ENCODE data around the gene PPP2R5B. TPM values are rescaled to one million over a fixed set of nuclear protein-coding genes. Genes with fewer than 3 reads are reported as not detected.
"Not testable (repeated sequence)": the region's sequence is repeated elsewhere in the genome, so short reads cannot be mapped to it uniquely, and the experiment has no call there.

The PPP2R5B gene
- total RNA-seq, 2 experiments from 2014 or later, result 20.2 to 21.2 TPM

DNA sequence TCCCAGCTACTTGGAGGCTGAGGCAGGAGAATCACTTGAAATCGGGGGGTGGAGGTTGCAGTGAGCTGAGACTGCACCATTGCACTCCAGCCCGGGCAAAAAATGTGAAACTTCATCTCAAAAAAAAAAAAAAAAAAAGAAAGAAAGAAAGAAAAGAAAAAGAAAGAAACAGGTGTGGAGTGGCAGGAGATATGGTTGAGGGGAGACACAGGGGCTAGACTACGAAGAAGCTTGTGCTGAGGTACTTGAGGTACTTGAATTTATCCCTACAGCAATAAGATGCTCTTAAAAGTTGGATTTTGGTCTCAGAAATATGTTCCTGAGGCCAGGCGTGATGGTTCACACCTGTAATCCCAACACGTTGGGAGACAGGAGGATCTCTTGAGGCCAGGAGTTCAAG lies 49.6 kb downstream of the PPP2R5B start:
- no peak overlapping the region for H3K4me3 Mint-ChIP-seq
- DNase-seq (no peak), ATAC-seq (no peak)
- peaks cover 2% of the 10 kb centered on the region for H3K27me3 Mint-ChIP-seq
- CTCF ChIA-PET, result interaction anchor here (0.9 kb wide), 1 partner anchor 341 kb away, joined by 3 read pairs; no protein-coding TSS in a partner anchor
- POLR2A ChIA-PET, result interaction anchor here (0.6 kb wide), 1 partner anchor 129 kb away, joined by 3 read pairs; no protein-coding TSS in a partner anchor
- peaks cover 27% of the 10 kb centered on the region for H3K4me1 Mint-ChIP-seq (ENCODE audit: low read depth)
- H3K36me3 Mint-ChIP-seq (ENCODE audit: low read depth), result peaks cover 2% of the 10 kb centered on the region
- intact Hi-C loops (cut with micrococcal nuclease), result no loop called here
- TF ChIP-seq CTCF (IDR thresholded peaks at IDR 0.05), result no peak
- no peaks in the 10 kb centered on the region for H3K9me3 Mint-ChIP-seq
- H3K27ac Mint-ChIP-seq, result no peak overlapping the region

DNA sequence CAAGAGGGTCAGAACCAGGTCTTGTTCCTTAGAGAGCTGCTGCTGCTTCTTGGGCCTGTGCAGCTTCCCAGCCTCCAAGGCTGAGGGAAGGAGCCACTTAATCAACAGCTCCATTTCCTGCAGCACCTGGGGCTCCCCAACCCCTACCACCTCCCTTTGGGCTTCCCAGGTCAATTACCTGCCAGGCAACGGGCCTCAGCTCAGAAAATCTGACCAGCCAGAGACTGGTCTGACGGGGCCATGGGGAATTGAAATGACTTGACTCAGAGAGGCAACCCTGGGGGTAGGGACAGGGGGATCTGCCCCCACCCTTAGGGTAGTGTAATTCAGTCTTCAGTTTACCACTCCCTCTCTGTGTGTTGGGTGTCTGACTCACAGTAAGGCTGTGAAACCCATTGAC lies 52.2 kb downstream of the PPP2R5B start:
- ATAC-seq, result no peak
- TF ChIP-seq CTCF (IDR thresholded peaks at IDR 0.05), result no peak

GRCh38 chr11:64983339-64983738 lies 58.9 kb downstream of the PPP2R5B start:
- H3K36me3 Mint-ChIP-seq (ENCODE audit: low read depth); H3K27ac Mint-ChIP-seq; intact Hi-C loops (cut with micrococcal nuclease); ATAC-seq; CTCF ChIA-PET; DNase-seq; H3K4me1 Mint-ChIP-seq (ENCODE audit: low read depth); H3K9me3 Mint-ChIP-seq; POLR2A ChIA-PET; H3K27me3 Mint-ChIP-seq; H3K4me3 Mint-ChIP-seq: not testable (repeated sequence)

More for the DNA sequence above, 52.2 kb downstream of the PPP2R5B start:
- no peak for DNase-seq
- Mint-ChIP-seq H3K27ac (no peak overlapping the region), H3K4me3 (no peak overlapping the region), H3K36me3 (ENCODE audit: low read depth) (no peaks in the 10 kb centered on the region), H3K4me1 (ENCODE audit: low read depth) (peaks cover 12% of the 10 kb centered on the region), H3K27me3 (no peaks in the 10 kb centered on the region), H3K9me3 (no peaks in the 10 kb centered on the region)
- intact Hi-C loops (cut with micrococcal nuclease), result no loop called here
- ChIA-PET CTCF (no interaction called here), POLR2A (no interaction called here)

Small RNA genes lying within 50 kb of the gene (microRNA-seq; reads per million reads assigned to microRNA genes)
- gene MIR6749 (ENCODE audit: borderline microRNAs expressed, borderline replicate concordance) (not detected), gene MIR6750 (ENCODE audit: borderline microRNAs expressed, borderline replicate concordance) (0.91 reads per million)

Other genes with a start within 250 kb of the PPP2R5B start
- under 1 TPM; 0.07 to 0.22 TPM for gene NRXN2, start 201.5 kb upstream of the PPP2R5B start, total RNA-seq
- gene RASGRP2, start 180.5 kb upstream of the PPP2R5B start, total RNA-seq, result 1 to 10 TPM; 7.8 to 8.2 TPM
- 1 to 10 TPM; 1.2 to 3.3 TPM for gene PYGM, start 164.7 kb upstream of the PPP2R5B start, total RNA-seq
- 100 to 1,000 TPM; 325 to 342 TPM for gene SF1, start 146.1 kb upstream of the PPP2R5B start, total RNA-seq
- gene MAP4K2, start 121.5 kb upstream of the PPP2R5B start, total RNA-seq, result 10 to 100 TPM; 56.4 to 58.0 TPM
- gene MEN1, start 114.1 kb upstream of the PPP2R5B start, total RNA-seq, result 10 to 100 TPM; 25.8 to 29.0 TPM
- under 1 TPM; 0.31 to 0.61 TPM for gene CDC42BPG, start 80.0 kb upstream of the PPP2R5B start, total RNA-seq
- 10 to 100 TPM; 60.3 to 65.1 TPM for gene EHD1, start 46.1 kb upstream of the PPP2R5B start, total RNA-seq
- 10 to 100 TPM; 17.1 to 17.5 TPM for gene ATG2A, start 7.5 kb upstream of the PPP2R5B start, total RNA-seq
- not detected for gene GPHA2, start 11.2 kb downstream of the PPP2R5B start, total RNA-seq
- gene MAJIN, start 47.4 kb downstream of the PPP2R5B start, total RNA-seq, result not detected
- gene BATF2, start 72.3 kb downstream of the PPP2R5B start, total RNA-seq, result not detected
- 100 to 1,000 TPM; 118 to 122 TPM for gene ARL2, start 89.5 kb downstream of the PPP2R5B start, total RNA-seq
- gene SNX15, start 102.8 kb downstream of the PPP2R5B start, total RNA-seq, result 1 to 10 TPM; 4.7 to 5.7 TPM
- 10 to 100 TPM; 14.0 to 14.5 TPM for gene SAC3D1, start 116.5 kb downstream of the PPP2R5B start, total RNA-seq
- 1 to 10 TPM; 6.6 to 7.6 TPM for gene NAALADL1, start 133.9 kb downstream of the PPP2R5B start, total RNA-seq
- gene CDCA5, start 159.4 kb downstream of the PPP2R5B start, total RNA-seq, result 100 to 1,000 TPM; 112 TPM
- gene ZFPL1, start 159.5 kb downstream of the PPP2R5B start, total RNA-seq, result 10 to 100 TPM; 27.1 to 28.2 TPM
- gene VPS51, start 171.5 kb downstream of the PPP2R5B start, total RNA-seq, result 100 to 1,000 TPM; 103 TPM
- 10 to 100 TPM; 12.4 to 17.5 TPM for gene TM7SF2, start 187.2 kb downstream of the PPP2R5B start, total RNA-seq
- gene ZNHIT2, start 193.0 kb downstream of the PPP2R5B start, total RNA-seq, result 10 to 100 TPM; 11.5 to 12.7 TPM
- 1,000 to 10,000 TPM; 1,112 to 1,137 TPM for gene FAU, start 197.4 kb downstream of the PPP2R5B start, total RNA-seq
- 10 to 100 TPM; 48.7 to 53.4 TPM for gene MRPL49, start 197.6 kb downstream of the PPP2R5B start, total RNA-seq
- gene SYVN1, start 209.8 kb downstream of the PPP2R5B start, total RNA-seq, result 10 to 100 TPM; 20.6 to 26.8 TPM
- not detected for gene SPDYC, start 245.5 kb downstream of the PPP2R5B start, total RNA-seq